ENCODE measurements around the gene ETNK2. TPM values are rescaled to one million over a fixed set of nuclear protein-coding genes. Genes with fewer than 3 reads are reported as not detected.

Gene ETNK2
- total RNA-seq, 2 donors from 2014 or later = 0.50 to 0.67 TPM

DNA sequence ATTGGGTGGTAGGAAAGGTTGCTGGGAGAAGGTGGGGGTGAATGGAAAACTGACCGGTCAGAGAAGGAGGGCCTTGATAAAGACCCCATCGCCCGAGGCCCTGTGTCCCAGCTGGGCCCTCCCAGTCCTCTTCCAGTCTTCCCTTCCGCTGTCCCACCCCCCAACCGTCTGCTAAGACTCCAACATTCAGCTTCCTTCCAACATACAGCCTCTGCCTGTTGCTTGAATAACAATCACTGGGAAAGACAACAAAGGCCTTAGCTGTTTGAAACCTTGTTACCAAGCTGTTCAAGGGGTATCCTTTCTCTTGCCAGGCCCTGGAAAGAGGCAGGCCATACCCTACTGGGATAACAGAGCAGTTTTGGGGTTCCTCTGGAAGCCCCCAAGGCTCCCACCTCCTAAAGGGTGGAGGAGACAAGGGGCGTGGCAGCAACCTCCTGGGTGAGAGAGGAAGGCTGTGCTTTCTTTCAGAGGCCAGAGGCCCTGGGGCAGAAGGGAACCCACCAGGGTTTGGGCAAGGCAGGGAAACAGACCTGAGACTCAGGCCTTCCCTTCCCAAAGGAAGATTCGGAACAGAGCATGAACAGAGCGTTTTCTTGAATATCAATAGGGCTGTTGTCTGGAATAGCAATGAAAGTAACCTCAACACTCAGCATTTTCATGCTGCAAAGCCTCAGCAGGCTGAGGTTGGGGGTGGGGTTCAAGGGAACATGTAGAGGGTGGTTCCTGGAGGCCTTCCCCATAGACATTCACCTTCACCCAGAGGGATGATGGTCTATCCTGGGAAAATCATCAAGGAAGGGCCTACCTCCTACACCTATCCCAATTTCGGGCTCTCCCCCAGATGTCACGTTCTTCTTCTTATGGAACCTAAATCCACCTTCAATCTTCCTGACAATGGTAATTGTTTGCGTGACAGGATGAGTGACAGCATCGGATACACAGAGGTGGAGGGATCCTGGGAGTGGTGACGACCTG lies 4.1 kb downstream of the ETNK2 start:
- H3K4me3 Mint-ChIP-seq = no peak overlapping the region
- H3K36me3 Mint-ChIP-seq = no peaks in the 10 kb centered on the region
- H3K27ac Mint-ChIP-seq = no peak overlapping the region
- H3K9me3 Mint-ChIP-seq = no peaks in the 10 kb centered on the region
- ATAC-seq (no peak), DNase-seq (ENCODE audit: low spot score) (no peak)
- H3K27me3 Mint-ChIP-seq = peaks cover 5 to 7% of the 10 kb centered on the region in 2 donors
- H3K4me1 Mint-ChIP-seq (ENCODE audit: low read depth in 2 of 2) = peaks cover 0 to 7% of the 10 kb centered on the region in 2 donors

DNA sequence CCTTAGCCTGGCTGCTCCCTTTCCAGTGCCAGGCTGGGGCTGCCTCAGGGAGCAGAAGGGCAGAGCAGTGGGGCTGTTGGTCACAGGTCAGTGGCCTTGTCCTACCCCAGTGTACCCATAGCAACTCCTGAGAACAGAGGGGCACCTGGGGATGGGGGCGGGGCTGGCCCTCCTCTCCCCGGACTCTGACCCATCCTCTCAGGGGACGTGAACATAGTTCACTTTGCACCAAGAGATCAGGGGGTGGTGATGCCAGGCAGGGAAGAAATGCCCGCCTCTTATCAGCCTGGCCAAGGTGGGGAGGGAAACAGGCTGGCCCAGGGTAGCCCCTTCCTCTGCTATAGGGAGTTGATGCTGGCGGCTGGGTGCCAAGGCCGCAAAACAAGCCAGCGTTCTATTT lies 4.9 kb downstream of the ETNK2 start:
- Mint-ChIP-seq H3K36me3 (no peaks in the 10 kb centered on the region), H3K27ac (no peak overlapping the region), H3K4me3 (no peak overlapping the region), H3K9me3 (no peaks in the 10 kb centered on the region), H3K27me3 (peaks cover 5 to 7% of the 10 kb centered on the region in 2 donors), H3K4me1 (ENCODE audit: low read depth in 2 of 2) (peaks cover 0 to 4% of the 10 kb centered on the region in 2 donors)
- no peak for ATAC-seq
- no peak for DNase-seq (ENCODE audit: low spot score)

DNA sequence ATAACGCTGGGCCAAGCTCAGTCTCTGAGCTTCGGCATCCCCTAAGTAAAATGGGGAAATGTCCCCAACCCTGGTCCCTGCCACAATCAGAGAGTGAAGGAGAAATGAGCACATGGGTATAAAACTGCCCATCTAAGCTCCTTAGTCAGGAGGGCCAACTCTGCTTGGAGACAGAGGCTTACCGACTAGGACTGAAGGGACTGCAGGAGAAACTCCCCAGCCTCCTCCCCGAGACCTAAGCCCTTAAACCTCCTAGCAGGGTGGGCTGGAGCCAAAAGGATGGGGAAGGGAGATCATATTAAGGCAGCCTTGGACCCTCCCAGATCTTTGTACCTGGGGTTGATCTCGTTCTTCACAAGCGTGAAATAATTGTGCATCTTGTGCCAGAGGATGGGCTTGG lies 5.5 kb downstream of the ETNK2 start:
- Mint-ChIP-seq H3K4me3 (no peak overlapping the region), H3K9me3 (no peaks in the 10 kb centered on the region), H3K27ac (no peak overlapping the region), H3K36me3 (no peaks in the 10 kb centered on the region), H3K4me1 (ENCODE audit: low read depth in 2 of 2) (peaks cover 0 to 4% of the 10 kb centered on the region in 2 donors), H3K27me3 (peaks cover 5 to 7% of the 10 kb centered on the region in 2 donors)
- ATAC-seq (no peak), DNase-seq (ENCODE audit: low spot score) (no peak)

DNA sequence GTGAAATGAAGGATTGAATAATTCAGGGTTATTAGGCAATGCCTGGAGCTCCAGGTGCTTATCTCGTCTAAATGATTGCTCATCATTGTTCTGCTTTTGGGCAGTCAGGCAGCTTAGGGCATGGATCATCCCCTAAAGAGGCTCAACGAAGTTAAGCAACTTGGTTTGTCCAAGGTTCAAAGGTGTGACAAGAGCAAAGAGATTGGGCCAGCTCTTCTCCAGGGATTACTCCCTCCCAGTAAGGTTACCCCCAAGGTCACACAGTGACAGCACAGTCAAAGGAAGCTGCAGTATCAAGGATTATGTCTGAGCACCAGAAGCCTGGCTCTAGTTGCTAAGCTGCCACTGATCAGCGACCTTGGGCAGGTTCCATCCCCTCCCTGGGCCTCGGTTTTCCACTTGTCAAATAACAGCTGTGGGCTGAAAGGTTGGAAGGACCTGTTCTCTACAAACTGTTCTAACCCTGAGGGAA lies 6.8 kb downstream of the ETNK2 start:
- H3K36me3 Mint-ChIP-seq = no peaks in the 10 kb centered on the region
- ATAC-seq (no peak), DNase-seq (ENCODE audit: low spot score) (no peak)
- peaks cover 5 to 7% of the 10 kb centered on the region in 2 donors for H3K27me3 Mint-ChIP-seq
- H3K4me3 Mint-ChIP-seq = no peak overlapping the region
- no peaks in the 10 kb centered on the region for H3K9me3 Mint-ChIP-seq
- no peaks in the 10 kb centered on the region for H3K4me1 Mint-ChIP-seq (ENCODE audit: low read depth in 2 of 2)
- H3K27ac Mint-ChIP-seq = no peak overlapping the region

DNA sequence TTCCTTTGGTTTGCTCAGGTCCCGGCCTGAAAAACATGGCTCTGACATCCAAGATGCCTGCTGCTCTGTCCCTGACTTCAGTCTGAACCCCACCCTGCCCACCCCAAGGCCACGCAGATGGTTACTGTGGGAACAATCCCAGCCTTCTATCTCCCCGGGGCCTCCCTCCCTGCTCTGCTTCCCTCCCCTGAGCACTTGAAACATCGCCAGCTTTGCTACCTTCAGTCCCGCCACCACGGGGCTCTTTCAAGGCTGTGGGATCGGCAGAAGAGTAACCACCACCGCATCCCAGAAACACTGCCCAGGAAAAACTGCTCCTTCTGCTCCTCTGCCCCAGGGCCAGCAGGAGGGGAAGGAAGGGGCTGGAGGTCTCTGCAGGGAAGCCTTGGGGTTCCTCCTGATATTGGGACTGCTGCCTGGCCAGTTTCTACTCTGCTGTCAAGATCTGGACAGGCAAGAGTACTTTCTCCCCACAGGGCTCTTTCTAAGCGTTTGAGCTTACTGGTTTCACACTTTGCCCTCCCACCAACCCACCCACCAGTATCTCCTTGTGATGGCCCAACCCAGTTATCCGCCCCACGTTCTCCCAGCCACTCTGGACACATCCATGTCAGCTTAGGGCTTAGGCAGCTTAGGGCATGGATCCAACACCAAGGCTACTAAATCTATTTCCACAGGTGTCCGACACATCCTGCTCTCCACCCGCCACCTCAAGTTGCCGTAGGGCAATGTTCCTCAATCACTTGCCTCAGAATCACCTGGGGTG lies 8.4 kb downstream of the ETNK2 start:
- Mint-ChIP-seq H3K9me3 (no peaks in the 10 kb centered on the region), H3K36me3 (no peaks in the 10 kb centered on the region), H3K27me3 (peaks cover 5 to 7% of the 10 kb centered on the region in 2 donors), H3K4me3 (no peak overlapping the region), H3K4me1 (ENCODE audit: low read depth in 2 of 2) (no peaks in the 10 kb centered on the region), H3K27ac (no peak overlapping the region)
- ATAC-seq = no peak
- no peak for DNase-seq (ENCODE audit: low spot score)

DNA sequence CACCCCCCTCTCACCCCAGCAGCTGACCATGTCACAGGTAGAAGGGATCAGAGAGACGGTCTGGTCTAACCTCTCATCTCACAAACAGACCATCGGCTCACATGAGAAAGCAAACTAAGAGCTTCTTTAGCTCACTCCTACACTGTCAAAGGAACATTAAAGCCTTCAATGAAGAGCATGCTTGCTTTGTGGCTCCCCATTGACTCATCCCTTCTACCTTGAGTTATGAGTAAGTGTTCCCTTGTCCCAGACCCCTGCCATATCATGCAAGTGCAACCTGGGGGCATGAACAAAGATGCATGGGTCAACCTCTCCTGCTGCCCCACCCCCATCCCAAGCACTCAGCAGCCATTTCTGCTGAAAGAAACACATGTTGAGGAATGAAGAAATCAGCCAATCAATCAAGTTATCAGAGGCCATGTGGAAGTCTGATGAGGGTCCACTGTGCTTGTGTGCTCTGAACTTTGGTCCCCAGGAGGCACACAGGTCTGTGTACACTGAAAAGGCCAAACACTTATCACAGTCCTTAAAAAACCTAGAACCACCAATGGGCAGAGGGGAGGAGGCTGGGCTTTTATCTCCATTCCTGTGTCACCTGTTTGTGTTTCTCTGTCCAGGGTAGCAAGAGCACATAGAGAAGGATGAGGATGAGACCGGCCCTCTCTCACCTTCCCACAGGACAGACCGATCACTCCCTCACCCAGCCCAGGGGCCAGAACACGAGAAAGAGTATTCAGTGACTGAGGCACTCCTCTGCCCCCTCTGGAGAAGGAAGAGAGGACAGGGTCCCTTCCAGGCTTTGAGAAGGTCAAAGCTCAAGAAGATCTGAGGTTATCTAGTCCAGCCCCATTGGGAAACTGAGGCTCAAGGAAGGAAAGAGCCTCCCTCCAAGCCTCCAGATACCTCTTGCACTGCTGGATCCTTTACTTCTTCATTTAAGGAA lies 9.5 kb downstream of the ETNK2 start:
- peaks cover 5 to 7% of the 10 kb centered on the region in 2 donors for H3K27me3 Mint-ChIP-seq
- H3K4me1 Mint-ChIP-seq (ENCODE audit: low read depth in 2 of 2) = no peaks in the 10 kb centered on the region
- H3K36me3 Mint-ChIP-seq = no peaks in the 10 kb centered on the region
- ATAC-seq = no peak
- H3K4me3 Mint-ChIP-seq = no peak overlapping the region
- no peak for DNase-seq (ENCODE audit: low spot score)
- H3K9me3 Mint-ChIP-seq = no peaks in the 10 kb centered on the region
- H3K27ac Mint-ChIP-seq = no peak overlapping the region

DNA sequence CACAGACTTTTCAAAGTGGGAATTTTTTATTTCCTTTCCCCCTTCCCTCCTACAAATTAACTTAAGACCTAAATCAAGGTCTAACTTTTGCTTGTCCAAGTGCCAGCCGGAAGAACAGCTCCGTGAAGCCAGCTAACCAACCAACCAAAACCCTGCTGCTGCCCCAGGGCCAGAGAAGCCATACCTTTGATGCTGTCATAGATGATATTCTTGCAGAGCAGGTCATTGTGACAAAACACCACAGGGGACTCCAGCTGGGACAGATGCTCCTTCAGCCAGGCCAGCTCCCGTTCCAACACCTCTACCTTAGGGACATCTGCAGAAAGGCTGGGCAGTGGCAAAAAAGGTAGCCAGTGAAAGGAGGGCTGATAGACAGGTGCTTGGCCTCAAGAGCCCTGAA lies 10.7 kb downstream of the ETNK2 start:
- Mint-ChIP-seq H3K4me1 (ENCODE audit: low read depth in 2 of 2) (no peaks in the 10 kb centered on the region), H3K9me3 (no peaks in the 10 kb centered on the region), H3K27ac (no peak overlapping the region), H3K27me3 (peaks cover 5 to 7% of the 10 kb centered on the region in 2 donors), H3K36me3 (no peaks in the 10 kb centered on the region), H3K4me3 (no peak overlapping the region)
- ATAC-seq (no peak), DNase-seq (ENCODE audit: low spot score) (no peak)

DNA sequence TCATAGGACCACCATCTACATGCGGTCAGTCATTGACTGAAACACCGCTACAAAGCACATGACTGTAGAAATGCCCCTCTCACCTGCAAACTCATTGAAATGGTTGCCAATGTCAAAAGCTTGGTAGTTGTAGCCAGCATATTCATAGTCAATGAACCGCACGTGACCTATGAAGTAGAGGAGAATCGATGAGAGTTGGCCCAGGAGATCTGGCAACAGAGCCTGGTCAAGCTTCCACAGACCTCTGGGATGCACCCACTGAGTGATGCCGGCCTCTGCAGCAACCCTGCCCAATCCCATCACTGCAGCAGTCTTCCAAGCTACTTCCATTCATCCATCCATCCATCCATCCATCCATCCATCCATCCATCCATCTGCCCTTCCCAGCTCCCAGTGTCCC lies 11.9 kb downstream of the ETNK2 start:
- DNase-seq (ENCODE audit: low spot score) (no peak), ATAC-seq (no peak)
- H3K27me3 Mint-ChIP-seq = peaks cover 5 to 6% of the 10 kb centered on the region in 2 donors
- no peaks in the 10 kb centered on the region for H3K36me3 Mint-ChIP-seq
- H3K4me3 Mint-ChIP-seq = no peak overlapping the region
- no peaks in the 10 kb centered on the region for H3K4me1 Mint-ChIP-seq (ENCODE audit: low read depth in 2 of 2)
- H3K27ac Mint-ChIP-seq = no peak overlapping the region
- H3K9me3 Mint-ChIP-seq = no peaks in the 10 kb centered on the region

DNA sequence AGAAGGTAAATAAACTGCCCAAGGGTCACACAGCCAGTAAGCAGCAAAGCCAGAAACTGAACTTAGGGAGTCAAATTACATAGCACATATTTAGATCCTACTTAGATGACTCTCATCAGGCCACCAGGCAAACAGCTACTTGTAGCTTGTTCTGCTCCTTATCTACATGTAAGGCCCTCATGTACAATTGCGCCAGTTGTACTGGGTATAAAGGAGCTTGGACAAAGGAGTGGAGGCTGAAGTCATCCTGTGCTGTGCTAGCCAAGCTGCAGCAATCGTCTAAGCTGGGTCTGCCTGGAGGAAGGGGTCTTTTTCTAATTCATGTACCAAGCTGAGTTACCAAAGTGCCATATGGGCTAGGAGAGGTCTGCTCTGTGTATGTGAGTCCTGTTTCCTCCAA lies 12.8 kb downstream of the ETNK2 start:
- H3K4me3 Mint-ChIP-seq = no peak overlapping the region
- ATAC-seq (no peak), DNase-seq (ENCODE audit: low spot score) (no peak)
- H3K27ac Mint-ChIP-seq = no peak overlapping the region
- no peaks in the 10 kb centered on the region for H3K4me1 Mint-ChIP-seq (ENCODE audit: low read depth in 2 of 2)
- H3K9me3 Mint-ChIP-seq = no peaks in the 10 kb centered on the region
- no peaks in the 10 kb centered on the region for H3K27me3 Mint-ChIP-seq
- H3K36me3 Mint-ChIP-seq = no peaks in the 10 kb centered on the region

DNA sequence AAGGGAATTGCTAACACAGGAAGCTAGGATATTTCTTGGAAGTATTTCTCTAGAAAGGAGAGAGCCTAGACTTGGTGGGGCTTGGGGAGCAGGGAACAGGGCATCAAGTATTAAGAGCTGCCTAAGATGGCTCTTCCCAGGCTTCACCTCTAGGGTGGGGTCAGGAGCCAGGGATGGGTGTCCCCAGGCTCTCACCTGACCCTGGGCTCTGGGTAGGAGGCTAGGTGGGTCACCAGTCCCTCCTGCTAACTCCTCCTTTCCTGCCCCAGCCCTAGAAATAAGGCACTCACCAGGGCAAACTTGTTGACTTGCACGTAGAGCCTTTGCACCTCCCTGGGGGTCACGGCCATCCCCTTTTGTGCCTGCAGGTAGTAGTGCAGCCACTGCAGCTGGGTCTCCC lies 15.0 kb downstream of the ETNK2 start:
- no peaks in the 10 kb centered on the region for H3K36me3 Mint-ChIP-seq
- no peaks in the 10 kb centered on the region for H3K9me3 Mint-ChIP-seq

DNA sequence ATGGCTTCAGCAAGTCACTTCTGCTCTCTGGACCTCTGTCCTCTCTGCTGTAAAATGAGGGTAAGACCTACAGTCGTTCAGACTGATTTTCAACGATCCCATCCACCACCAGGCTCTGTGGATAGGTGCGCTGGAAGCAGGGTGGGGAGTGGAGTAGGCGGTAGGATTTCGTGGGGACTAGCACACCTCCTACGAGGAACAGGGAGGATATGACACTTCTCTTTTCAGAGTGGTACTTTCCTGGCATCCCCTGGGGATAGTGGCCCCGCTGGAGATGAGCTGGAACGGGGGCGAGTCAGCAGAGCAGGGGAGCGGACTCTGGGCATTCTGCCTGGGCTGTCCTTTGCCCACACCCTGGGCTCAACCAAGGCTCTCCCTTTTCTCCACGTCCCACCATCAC lies 17.7 kb downstream of the ETNK2 start:
- DNase-seq (ENCODE audit: low spot score) = no peak
- Mint-ChIP-seq H3K27ac (no peak overlapping the region), H3K9me3 (no peaks in the 10 kb centered on the region), H3K36me3 (no peaks in the 10 kb centered on the region), H3K4me3 (no peak overlapping the region), H3K27me3 (no peaks in the 10 kb centered on the region), H3K4me1 (ENCODE audit: low read depth in 2 of 2) (peaks cover 0 to 3% of the 10 kb centered on the region in 2 donors)
- no peak for ATAC-seq

More for the DNA sequence above, 15.0 kb downstream of the ETNK2 start:
- Mint-ChIP-seq H3K27ac (no peak overlapping the region), H3K4me1 (ENCODE audit: low read depth in 2 of 2) (no peaks in the 10 kb centered on the region), H3K4me3 (no peak overlapping the region), H3K27me3 (no peaks in the 10 kb centered on the region)
- ATAC-seq (no peak), DNase-seq (ENCODE audit: low spot score) (no peak)

DNA sequence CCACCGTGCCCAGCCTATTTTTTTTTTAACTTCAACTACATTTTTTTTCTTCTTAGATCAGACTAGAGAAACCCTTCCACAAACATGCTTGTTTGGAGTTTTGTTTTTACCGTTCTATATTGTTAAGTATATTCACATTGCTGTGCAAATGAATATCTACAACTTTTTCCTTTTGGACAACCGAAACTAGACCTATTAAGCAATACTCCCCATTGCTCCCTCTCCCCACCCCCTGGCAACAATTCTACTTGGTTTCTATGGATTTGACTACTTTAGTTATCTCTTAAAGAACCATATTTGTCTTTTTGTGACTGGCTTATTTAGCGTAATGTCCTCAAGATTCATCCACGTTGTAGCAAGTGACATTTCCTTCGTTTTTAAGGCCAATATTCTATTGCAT lies 19.1 kb downstream of the ETNK2 start:
- Mint-ChIP-seq H3K36me3 (no peaks in the 10 kb centered on the region), H3K9me3 (no peaks in the 10 kb centered on the region), H3K4me3 (no peak overlapping the region), H3K27me3 (no peaks in the 10 kb centered on the region), H3K27ac (no peak overlapping the region), H3K4me1 (ENCODE audit: low read depth in 2 of 2) (peaks cover 9 to 12% of the 10 kb centered on the region in 2 donors)
- DNase-seq (ENCODE audit: low spot score) = no peak
- ATAC-seq = no peak

DNA sequence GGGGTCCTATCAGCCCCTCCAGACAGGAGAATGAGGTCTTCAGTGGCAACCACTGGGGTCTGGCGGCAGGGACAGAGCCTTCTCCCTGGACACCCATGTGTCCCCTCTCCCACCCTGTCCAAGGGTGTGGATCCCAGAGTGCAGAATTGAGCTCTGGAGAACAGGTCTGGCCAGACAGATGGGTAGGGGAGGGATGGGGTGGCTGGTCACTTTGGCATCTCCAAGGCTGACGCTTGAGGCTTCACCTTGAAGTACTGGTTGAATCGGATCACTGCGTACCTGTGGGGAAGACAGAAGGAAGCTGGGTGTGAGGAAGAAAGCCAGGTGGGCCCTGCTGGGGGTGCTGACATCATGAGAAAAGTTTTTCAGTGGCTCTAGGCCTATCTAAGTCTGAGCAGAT lies 19.9 kb downstream of the ETNK2 start:
- no peak overlapping the region for H3K27ac Mint-ChIP-seq
- H3K27me3 Mint-ChIP-seq = no peaks in the 10 kb centered on the region
- H3K36me3 Mint-ChIP-seq = no peaks in the 10 kb centered on the region
- no peak for ATAC-seq
- peaks cover 9 to 12% of the 10 kb centered on the region in 2 donors for H3K4me1 Mint-ChIP-seq (ENCODE audit: low read depth in 2 of 2)
- H3K4me3 Mint-ChIP-seq = no peak overlapping the region
- no peak for DNase-seq (ENCODE audit: low spot score)
- H3K9me3 Mint-ChIP-seq = no peaks in the 10 kb centered on the region
